ENCODE measurements around the gene CPLX1. TPM values are rescaled to one million over a fixed set of nuclear protein-coding genes. Genes with fewer than 3 reads are reported as not detected.
A peak's percentile ranks its signal among the peaks of the same experiment; 100 is the strongest.
"Not testable (repeated sequence)": the region's sequence is repeated elsewhere in the genome, so short reads cannot be mapped to it uniquely, and the experiment has no call there.

CPLX1 gene
- total and polyA plus RNA-seq, 12 donors, result 1.7 to 25.3 (median 7.5) TPM

DNA sequence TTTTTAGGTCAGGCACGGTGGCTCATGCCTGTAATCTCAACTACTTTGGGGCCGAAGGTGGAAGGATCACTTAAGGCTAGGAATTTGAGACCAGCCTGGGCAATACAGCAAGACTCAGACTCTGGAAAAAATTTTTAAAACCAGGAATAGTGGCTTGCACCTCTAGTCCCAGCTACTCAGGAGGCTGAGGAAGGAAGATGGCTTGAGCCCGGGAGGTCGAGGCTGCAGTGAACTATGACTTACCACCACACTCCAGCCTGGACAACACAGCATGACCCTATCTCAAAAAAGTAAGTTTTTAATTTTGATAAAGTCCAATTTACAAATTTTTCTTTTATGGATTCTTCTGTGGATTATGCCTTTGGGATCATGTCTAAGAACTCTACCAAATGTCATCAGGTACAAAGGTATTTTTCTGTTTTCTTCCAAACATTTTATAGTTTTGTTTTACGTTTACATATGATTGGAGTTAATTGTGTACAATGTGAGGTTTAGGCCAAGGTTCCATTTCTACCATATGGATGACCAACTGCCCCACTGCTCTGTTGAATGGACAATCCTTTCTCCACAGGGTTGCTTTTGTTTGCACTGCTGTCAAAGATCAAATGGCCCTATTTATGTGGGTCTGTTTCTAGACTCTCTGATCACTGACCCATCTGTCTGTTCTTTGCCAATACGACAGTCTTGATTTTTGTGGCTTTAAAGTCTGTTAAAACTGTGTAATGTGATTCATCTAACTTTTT lies 48.2 kb downstream of the CPLX1 start:
- H3K36me3 ChIP-seq (replicated peaks in 1 of 2), result peaks cover 0 to 60% of the 10 kb centered on the region in 2 donors
- TF ChIP-seq, protein P1, sequence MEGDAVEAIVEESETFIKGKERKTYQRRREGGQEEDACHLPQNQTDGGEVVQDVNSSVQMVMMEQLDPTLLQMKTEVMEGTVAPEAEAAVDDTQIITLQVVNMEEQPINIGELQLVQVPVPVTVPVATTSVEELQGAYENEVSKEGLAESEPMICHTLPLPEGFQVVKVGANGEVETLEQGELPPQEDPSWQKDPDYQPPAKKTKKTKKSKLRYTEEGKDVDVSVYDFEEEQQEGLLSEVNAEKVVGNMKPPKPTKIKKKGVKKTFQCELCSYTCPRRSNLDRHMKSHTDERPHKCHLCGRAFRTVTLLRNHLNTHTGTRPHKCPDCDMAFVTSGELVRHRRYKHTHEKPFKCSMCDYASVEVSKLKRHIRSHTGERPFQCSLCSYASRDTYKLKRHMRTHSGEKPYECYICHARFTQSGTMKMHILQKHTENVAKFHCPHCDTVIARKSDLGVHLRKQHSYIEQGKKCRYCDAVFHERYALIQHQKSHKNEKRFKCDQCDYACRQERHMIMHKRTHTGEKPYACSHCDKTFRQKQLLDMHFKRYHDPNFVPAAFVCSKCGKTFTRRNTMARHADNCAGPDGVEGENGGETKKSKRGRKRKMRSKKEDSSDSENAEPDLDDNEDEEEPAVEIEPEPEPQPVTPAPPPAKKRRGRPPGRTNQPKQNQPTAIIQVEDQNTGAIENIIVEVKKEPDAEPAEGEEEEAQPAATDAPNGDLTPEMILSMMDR (IDR thresholded peaks at IDR 0.05), result no peak
- no peak for TF ChIP-seq POLR2A (IDR thresholded peaks at IDR 0.05)
- no peak overlapping the region for H3K4me3 ChIP-seq
- no peak overlapping the region for H3K27ac ChIP-seq
- no peak for DNase-seq
- H3K9me3 ChIP-seq (replicated peaks in 1 of 3), result no peaks in the 10 kb centered on the region
- WGBS, 4 donors, result 85 to 97% (median 91%) methylated on average over 6 of the region's 6 CpGs
- H3K4me1 ChIP-seq (replicated peaks in 1 of 2), result peaks cover 23 to 62% of the 10 kb centered on the region in 2 donors
- no peaks in the 10 kb centered on the region for H3K27me3 ChIP-seq
- intact Hi-C loops (cut with DNase I), result no loop called here

DNA sequence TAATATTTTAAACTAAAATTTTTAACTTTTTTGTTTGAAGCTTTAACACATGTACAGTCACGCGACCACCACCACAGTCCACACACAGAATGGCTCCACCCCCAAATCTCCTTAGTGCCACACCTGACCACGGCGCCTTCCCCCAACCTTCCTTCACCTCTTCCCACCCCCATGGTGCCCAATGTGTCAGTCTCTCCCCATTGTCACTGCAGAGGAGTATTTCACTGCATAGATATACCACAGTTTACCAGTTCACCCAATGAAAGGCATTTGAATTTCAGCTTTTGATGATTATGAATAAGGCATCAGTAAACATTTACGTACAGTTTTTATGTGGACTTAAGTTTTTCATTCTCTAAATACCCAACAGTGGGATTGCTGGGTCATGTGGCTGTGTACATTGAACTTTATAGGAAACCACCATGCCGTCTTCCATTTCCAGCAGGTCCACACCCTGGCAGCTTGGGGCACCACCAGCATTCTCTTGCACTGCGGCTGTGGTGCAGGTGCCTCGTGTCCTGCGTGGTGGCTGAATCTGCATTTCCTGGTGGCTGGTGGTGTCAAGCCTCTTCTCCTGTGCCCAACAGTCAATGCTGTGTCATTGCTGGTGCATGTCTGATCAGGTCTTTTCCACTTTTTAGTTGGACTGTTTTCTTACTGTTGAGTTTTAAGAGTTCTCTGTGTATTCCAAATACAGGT lies 49.0 kb downstream of the CPLX1 start:
- Histone ChIP-seq H3K4me3 (no peak overlapping the region), H3K36me3 (replicated peaks in 1 of 2) (peaks cover 0 to 62% of the 10 kb centered on the region in 2 donors), H3K27me3 (no peaks in the 10 kb centered on the region), H3K4me1 (replicated peaks in 1 of 2) (peaks cover 21 to 65% of the 10 kb centered on the region in 2 donors), H3K9me3 (replicated peaks in 1 of 3) (no peaks in the 10 kb centered on the region), H3K27ac (no peak overlapping the region)
- TF ChIP-seq POLR2A (IDR thresholded peaks at IDR 0.05), result no peak
- TF ChIP-seq, protein P1 (IDR thresholded peaks at IDR 0.05), result no peak
- intact Hi-C loops (cut with DNase I), result no loop called here
- no peak for DNase-seq
- WGBS, 4 donors, result 90 to 97% (median 96%) methylated on average over 9 of the region's 9 CpGs

DNA sequence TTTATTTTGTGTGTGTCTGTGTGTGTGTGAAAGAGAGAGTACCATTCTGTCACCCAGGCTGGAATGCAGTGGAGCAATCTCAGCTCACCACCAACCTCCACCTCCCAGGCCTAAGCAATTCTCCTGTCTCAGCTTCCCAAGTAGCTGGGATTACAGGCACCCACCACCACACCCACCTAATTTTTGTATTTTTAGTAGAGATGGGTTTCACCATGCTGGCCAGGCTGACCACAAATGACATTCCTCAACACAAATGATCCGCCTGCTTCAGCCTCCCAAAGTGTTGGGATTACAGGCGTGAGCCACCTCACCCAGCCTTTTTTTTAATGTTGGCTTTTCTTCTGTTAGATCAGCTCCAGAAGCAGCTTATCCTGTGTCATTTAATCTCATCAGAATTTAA lies 50.4 kb downstream of the CPLX1 start:
- H3K27ac ChIP-seq; H3K4me3 ChIP-seq; intact Hi-C loops (cut with DNase I); H3K9me3 ChIP-seq (replicated peaks in 1 of 3); DNase-seq; H3K27me3 ChIP-seq: not testable (repeated sequence)
- H3K36me3 ChIP-seq (replicated peaks in 1 of 2), result peaks cover 0 to 69% of the 10 kb centered on the region in 2 donors
- H3K4me1 ChIP-seq (replicated peaks in 1 of 2), result peaks cover 24 to 66% of the 10 kb centered on the region in 2 donors
- WGBS, 4 donors, result 94 to 100% (median 97%) methylated on average over 2 of the region's 2 CpGs

DNA sequence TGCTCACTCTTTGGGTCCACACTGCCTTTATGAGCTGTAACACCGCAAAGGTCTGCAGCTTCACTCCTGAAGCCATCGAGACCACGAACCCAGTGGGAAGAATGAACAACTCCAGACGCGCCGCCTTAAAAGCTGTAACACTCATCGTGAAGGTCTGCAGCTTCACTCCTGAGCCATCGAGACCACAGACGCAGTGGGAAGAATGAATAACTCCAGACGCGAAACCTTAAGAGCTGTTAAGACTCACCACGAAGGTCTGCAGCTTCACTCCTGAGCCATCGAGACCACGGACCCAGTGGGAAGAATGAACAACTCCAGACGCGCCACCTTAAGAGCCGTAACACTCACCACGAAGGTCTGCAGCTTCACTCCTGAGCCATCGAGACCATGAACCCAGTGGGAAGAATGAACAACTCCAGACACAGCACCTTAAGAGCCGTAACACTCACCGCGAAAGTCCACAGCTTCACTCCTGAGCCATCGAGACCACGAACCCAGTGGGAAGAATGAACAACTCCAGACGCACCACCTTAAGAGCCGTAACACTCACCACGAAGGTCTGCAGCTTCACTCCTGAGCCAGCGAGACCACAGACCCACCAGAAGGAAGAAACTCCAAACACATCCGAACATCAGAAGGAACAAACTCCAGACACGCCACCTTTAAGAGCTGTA lies 51.4 kb downstream of the CPLX1 start:
- WGBS, 4 donors, result 92 to 95% (median 92%) methylated on average over 30 of the region's 30 CpGs
- H3K9me3 ChIP-seq (replicated peaks in 1 of 3); H3K27me3 ChIP-seq; H3K4me3 ChIP-seq; DNase-seq; H3K27ac ChIP-seq; intact Hi-C loops (cut with DNase I): not testable (repeated sequence)
- H3K4me1 ChIP-seq (replicated peaks in 1 of 2), result peaks cover 18 to 66% of the 10 kb centered on the region in 2 donors
- peaks cover 0 to 70% of the 10 kb centered on the region in 2 donors for H3K36me3 ChIP-seq (replicated peaks in 1 of 2)

DNA sequence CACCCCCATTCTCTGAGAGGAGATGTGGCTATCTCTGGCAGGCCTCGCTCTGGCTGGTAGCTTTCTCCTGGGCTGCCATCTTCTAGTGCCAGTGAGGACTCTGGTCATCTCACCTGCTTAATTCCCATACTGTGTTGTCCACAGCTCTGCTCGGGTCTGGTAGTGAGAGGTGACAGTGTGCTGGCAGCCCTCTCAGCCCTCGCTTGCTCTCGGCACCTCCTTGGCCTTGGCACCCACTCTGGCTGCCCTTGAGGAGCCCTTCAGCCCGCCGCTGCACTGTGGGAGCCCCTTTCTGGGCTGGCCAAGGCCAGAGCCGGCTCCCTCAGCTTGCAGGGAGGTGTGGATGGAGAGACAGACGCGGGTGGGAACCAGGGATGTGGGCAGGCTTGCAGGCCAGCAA lies 52.7 kb downstream of the CPLX1 start:
- intact Hi-C loops (cut with DNase I), result no loop called here
- no peak overlapping the region for H3K4me3 ChIP-seq
- H3K27ac ChIP-seq, result peak overlapping the region in 4 of 5 donors; percentile 14 to 85 (median 54)
- DNase-seq, result peak in 1 of 7 donors; percentile 21
- peaks cover 0 to 67% of the 10 kb centered on the region in 2 donors for H3K36me3 ChIP-seq (replicated peaks in 1 of 2)
- H3K4me1 ChIP-seq (replicated peaks in 1 of 2), result peaks cover 18 to 53% of the 10 kb centered on the region in 2 donors
- no peaks in the 10 kb centered on the region for H3K9me3 ChIP-seq (replicated peaks in 1 of 3)
- 42 to 51% (median 49%) methylated on average over 4 to 9 of the region's 9 CpGs for WGBS, 4 donors
- TF ChIP-seq, protein P1 (IDR thresholded peaks at IDR 0.05), result no peak
- no peak for TF ChIP-seq POLR2A (IDR thresholded peaks at IDR 0.05)
- H3K27me3 ChIP-seq, result no peaks in the 10 kb centered on the region

All from adrenal gland (tissue), 12 donors.